ENCODE data around the gene ACAP1. TPM values are rescaled to one million over a fixed set of nuclear protein-coding genes. Genes with fewer than 3 reads are reported as not detected.

Gene ACAP1
- total RNA-seq, 1 experiment from 2014 or later: 10.9 TPM

DNA sequence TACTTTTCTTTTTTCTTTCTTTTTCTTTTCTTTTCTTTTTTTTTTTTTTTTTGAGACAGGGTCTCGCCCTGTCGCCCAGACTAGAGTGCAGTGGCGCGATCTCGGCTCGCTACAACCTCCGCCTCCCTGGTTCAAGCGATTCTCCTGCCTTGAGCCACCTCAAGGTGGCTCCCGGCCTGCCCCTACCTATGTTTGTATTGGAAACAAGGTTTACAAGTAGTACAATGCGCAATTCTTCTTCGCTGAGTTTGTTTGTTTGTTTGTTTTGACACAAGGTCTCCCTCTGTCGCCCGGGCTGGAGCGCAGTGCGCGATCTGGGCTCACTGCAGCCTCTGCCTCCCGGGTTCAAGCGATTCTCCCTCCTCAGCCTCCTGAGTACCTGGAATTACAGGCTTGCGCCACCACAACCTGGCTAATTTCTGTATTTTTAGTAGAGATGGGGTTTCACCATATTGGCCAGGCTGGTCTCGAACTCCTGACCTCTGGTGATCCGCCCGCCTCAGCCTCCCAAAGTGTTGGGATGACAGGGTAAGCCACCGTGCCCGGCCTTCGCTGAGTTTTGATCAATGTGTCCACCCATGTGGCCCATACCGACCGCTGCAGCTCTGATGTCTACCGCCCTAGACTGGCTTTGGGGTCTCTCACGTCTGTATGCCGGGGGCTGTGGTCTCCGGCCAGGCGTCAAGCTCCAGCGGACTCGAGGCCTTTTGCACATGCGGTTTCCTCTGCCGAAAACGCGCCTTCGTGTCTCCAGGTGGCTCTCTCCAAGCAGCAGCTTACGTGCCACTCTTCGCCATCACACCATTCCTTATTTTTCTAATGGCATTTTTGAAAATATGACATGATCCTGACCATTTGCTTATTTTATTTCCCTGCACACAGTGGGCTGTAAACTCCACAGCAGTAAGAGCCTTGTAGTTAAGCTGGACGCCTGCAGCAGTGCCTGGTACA, 40.8 kb upstream of the ACAP1 start:
- TF ChIP-seq, protein P1, sequence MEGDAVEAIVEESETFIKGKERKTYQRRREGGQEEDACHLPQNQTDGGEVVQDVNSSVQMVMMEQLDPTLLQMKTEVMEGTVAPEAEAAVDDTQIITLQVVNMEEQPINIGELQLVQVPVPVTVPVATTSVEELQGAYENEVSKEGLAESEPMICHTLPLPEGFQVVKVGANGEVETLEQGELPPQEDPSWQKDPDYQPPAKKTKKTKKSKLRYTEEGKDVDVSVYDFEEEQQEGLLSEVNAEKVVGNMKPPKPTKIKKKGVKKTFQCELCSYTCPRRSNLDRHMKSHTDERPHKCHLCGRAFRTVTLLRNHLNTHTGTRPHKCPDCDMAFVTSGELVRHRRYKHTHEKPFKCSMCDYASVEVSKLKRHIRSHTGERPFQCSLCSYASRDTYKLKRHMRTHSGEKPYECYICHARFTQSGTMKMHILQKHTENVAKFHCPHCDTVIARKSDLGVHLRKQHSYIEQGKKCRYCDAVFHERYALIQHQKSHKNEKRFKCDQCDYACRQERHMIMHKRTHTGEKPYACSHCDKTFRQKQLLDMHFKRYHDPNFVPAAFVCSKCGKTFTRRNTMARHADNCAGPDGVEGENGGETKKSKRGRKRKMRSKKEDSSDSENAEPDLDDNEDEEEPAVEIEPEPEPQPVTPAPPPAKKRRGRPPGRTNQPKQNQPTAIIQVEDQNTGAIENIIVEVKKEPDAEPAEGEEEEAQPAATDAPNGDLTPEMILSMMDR (conservative IDR thresholded peaks at IDR 0.05): no peak
- no peak for TF ChIP-seq EZH2 (IDR thresholded peaks at IDR 0.05; ENCODE audit: low read depth)
- Histone ChIP-seq H3K4me3 (peak overlapping the region; percentile 30; the same call in 1 of the 2 replicates), H3K9me3 (ENCODE audit: insufficient read depth, low read depth) (no peaks in the 10 kb centered on the region), H3K36me3 (ENCODE audit: low read depth) (no peaks in the 10 kb centered on the region), H2AFZ (peak overlapping the region; percentile 44; the same call in 1 of the 2 replicates), H3K4me2 (peak overlapping the region; percentile 82), H3K27me3 (ENCODE audit: insufficient read depth, low read depth) (peaks cover 7% of the 10 kb centered on the region; the same call in 1 of the 2 replicates), H3F3A (ENCODE audit: insufficient read depth, low read depth) (peaks cover 32% of the 10 kb centered on the region; the same call in 1 of the 2 replicates), H4K20me1 (ENCODE audit: insufficient read depth) (no peaks in the 10 kb centered on the region), H3K79me2 (ENCODE audit: low read depth) (no peaks in the 10 kb centered on the region), H3K4me1 (replicated peaks; ENCODE audit: insufficient read depth) (peaks cover 25% of the 10 kb centered on the region), H3K27ac (no peak overlapping the region), H3K9me2 (ENCODE audit: insufficient read depth) (no peaks in the 10 kb centered on the region)
- intact Hi-C loops (cut with micrococcal nuclease; ENCODE audit: unreplicated experiment): loop anchor here (1.0 kb wide), 2 partner anchors 15 to 249 kb away; no protein-coding TSS in a partner anchor
- no peak for DNase-seq
- POLR2A ChIA-PET (ENCODE audit: unreplicated experiment): no interaction called here
- CTCF ChIA-PET: interaction anchor here (1.0 to 1.3 kb wide), 2 partner anchors 10 to 233 kb away, joined by 3 read pairs; no protein-coding TSS in a partner anchor
- BruUV-seq (replicated peaks): no TSS peak

DNA sequence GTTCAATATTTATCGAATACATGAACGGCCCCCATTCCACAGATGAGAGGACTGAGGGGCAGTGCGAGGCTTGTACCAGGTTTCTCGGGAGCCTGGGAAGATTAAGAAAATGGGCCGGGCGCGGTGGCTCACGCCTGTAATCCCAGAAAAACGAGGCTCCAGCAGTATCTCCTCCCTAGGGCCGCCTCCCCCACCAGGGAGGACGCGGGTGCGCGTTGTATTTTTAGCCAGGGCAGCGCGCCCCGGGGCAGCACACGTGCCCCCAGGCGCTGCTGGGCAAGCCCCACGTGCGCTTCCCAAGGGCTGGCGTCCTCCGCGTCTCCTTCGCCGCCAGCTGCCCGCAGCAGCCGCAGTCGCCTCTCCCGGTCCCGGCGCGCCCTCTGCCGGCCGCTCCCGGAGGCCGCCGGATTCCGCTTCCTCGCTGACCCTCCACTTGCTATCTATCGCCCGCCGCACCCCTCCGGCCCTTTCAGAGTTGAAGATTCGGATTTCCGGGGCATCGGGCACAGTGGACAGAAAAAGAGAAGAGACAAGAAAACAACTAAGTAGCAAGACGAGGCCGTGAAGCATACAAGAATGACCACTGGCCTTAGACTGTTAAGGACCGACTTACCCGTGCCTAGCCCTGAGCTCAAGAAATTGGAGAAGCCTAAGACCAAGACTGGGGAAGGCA, 40.0 kb upstream of the ACAP1 start:
- no peak overlapping the region for H3K27ac ChIP-seq
- POLR2A ChIA-PET (ENCODE audit: unreplicated experiment): interaction anchor here (0.7 kb wide), 1 partner anchor 49 kb away, joined by 5 read pairs; no protein-coding TSS in a partner anchor
- no peaks in the 10 kb centered on the region for H3K9me3 ChIP-seq (ENCODE audit: insufficient read depth, low read depth)
- peak overlapping the region; percentile 82 for H3K4me2 ChIP-seq
- intact Hi-C loops (cut with micrococcal nuclease; ENCODE audit: unreplicated experiment): loop anchor here (1.0 kb wide), 2 partner anchors 16 to 250 kb away; no protein-coding TSS in a partner anchor
- H4K20me1 ChIP-seq (ENCODE audit: insufficient read depth): no peaks in the 10 kb centered on the region
- no peaks in the 10 kb centered on the region for H3K79me2 ChIP-seq (ENCODE audit: low read depth)
- peaks cover 25% of the 10 kb centered on the region for H3K4me1 ChIP-seq (replicated peaks; ENCODE audit: insufficient read depth)
- H3F3A ChIP-seq (ENCODE audit: insufficient read depth, low read depth): peaks cover 32% of the 10 kb centered on the region; the same call in 1 of the 2 replicates
- no peaks in the 10 kb centered on the region for H3K9me2 ChIP-seq (ENCODE audit: insufficient read depth)
- H3K36me3 ChIP-seq (ENCODE audit: low read depth): no peaks in the 10 kb centered on the region
- peak; percentile 61 to 90 for DNase-seq
- no peaks in the 10 kb centered on the region for H3K27me3 ChIP-seq (ENCODE audit: insufficient read depth, low read depth)
- no TSS peak for BruUV-seq (replicated peaks)
- TF ChIP-seq, protein P1 (conservative IDR thresholded peaks at IDR 0.05): peak; percentile 95
- TF ChIP-seq EZH2 (IDR thresholded peaks at IDR 0.05; ENCODE audit: low read depth): no peak
- CTCF ChIA-PET: interaction anchor here (0.7 to 1.3 kb wide), 5 partner anchors 9 to 324 kb away, joined by 3 to 5 read pairs (median 3); no protein-coding TSS in a partner anchor
- peak overlapping the region; percentile 44; the same call in 1 of the 2 replicates for H2AFZ ChIP-seq
- H3K4me3 ChIP-seq: peak overlapping the region; percentile 36

DNA sequence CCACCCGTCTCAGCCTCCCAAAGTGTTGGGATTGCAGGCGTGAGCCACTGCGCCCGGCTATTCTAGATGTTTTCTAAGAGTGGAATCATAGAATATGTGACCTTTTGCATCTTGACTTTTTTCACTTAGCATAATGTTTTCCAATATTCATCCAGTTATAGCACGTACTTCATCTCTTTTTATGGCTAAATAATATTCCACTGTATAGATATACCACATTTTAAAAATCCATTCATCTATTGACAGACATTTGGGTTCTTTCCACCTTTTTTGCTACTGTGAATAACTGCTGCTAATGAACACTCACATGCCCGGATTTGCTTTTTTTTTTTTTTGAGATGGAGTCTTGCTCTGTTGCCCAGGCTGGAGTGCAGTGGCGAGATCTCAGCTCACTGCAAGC, 32.1 kb upstream of the ACAP1 start:
- Histone ChIP-seq H3K9me2 (ENCODE audit: insufficient read depth) (no peaks in the 10 kb centered on the region), H3K36me3 (ENCODE audit: low read depth) (peaks cover 6% of the 10 kb centered on the region)
- BruUV-seq (replicated peaks): no TSS peak

More for the DNA sequence above, 32.1 kb upstream of the ACAP1 start:
- H3K79me2 ChIP-seq (ENCODE audit: low read depth): peaks cover 18% of the 10 kb centered on the region
- no peaks in the 10 kb centered on the region for H3K27me3 ChIP-seq (ENCODE audit: insufficient read depth, low read depth)
- peaks cover 4% of the 10 kb centered on the region for H4K20me1 ChIP-seq (ENCODE audit: insufficient read depth)
- H3K4me2 ChIP-seq: no peak overlapping the region
- POLR2A ChIA-PET (ENCODE audit: unreplicated experiment): no interaction called here
- H3K9me3 ChIP-seq (ENCODE audit: insufficient read depth, low read depth): no peaks in the 10 kb centered on the region
- intact Hi-C loops (cut with micrococcal nuclease; ENCODE audit: unreplicated experiment): no loop called here
- H3K4me3 ChIP-seq: no peak overlapping the region
- no peak for DNase-seq
- no peak overlapping the region for H3K27ac ChIP-seq
- H3F3A ChIP-seq (ENCODE audit: insufficient read depth, low read depth): peaks cover 29% of the 10 kb centered on the region
- H2AFZ ChIP-seq: no peak overlapping the region
- CTCF ChIA-PET: no interaction called here
- peaks cover under 1% of the 10 kb centered on the region for H3K4me1 ChIP-seq (replicated peaks; ENCODE audit: insufficient read depth)
- TF ChIP-seq, protein P1 (conservative IDR thresholded peaks at IDR 0.05): no peak
- TF ChIP-seq EZH2 (IDR thresholded peaks at IDR 0.05; ENCODE audit: low read depth): no peak

Measured in PC-9 (cell line).